SK-N-SH (cell line): Measurements from ENCODE around the gene DHRSX. TPM values are rescaled to one million over a fixed set of nuclear protein-coding genes. Genes with fewer than 3 reads are reported as not detected.

Source experiments
- CTCF ChIA-PET: fragments of 300-600, 350-600 bp; formaldehyde crosslinking; extraction: SDS; loops from one replicate; lab custom pipeline; 2021; lab: Yijun Ruan, JAX
- POLR2A ChIA-PET: fragments of 350-600 bp; sonication (Branson Sonifier 250); formaldehyde crosslinking; extraction: SDS; loops from one replicate; lab custom pipeline; 2020; ENCODE audit warnings: antibody characterized with exemption, inconsistent platforms; lab: Yijun Ruan, JAX
- DNase-seq: peaks from one replicate; pipeline ENCODE4 v3.0.0; 2012
- H2AFZ ChIP-seq: fragments of 200-600 bp; sonication (generic); 2 replicates; pipeline ENCODE4 v1.8.1; 2016; ENCODE audit warnings: antibody characterized with exemption, mild to moderate bottlenecking, low read depth
- H3F3A ChIP-seq: fragments of 200-600 bp; sonication (generic); replicated peaks from 2 replicates; pipeline ENCODE3; 2016; ENCODE audit warnings: antibody characterized with exemption, mild to moderate bottlenecking; ENCODE audit not compliant: insufficient read depth
- H3K27ac ChIP-seq, 2 experiments: fragments of 200-500 bp in 1 of 2; fragments of 200-600 bp in 1 of 2; sonication (Bioruptor generic) in 1 of 2; sonication (generic), shearing (Covaris generic) in 1 of 2; 2 replicates each; pipeline versions ENCODE4 v1.5.1 to v1.6.1; 2014 to 2016; ENCODE audit warnings: low read depth in 2 of 2, inconsistent platforms in 1 of 2, low read length in 1 of 2, mild to moderate bottlenecking in 1 of 2, mixed read lengths in 1 of 2
- H3K27me3 ChIP-seq: fragments of 200-600 bp; sonication (generic), shearing (Covaris generic); 2 replicates; pipeline ENCODE4 v1.6.1; 2016; ENCODE audit warnings: mixed run types; ENCODE audit not compliant: insufficient read depth
- H3K36me3 ChIP-seq, 2 experiments: fragments of 200-500 bp in 1 of 2; fragments of 200-600 bp in 1 of 2; sonication (Bioruptor generic) in 1 of 2; sonication (generic) in 1 of 2; replicated peaks in 1 of 2; 2 replicates each; pipeline versions ENCODE3 to v1.5.1; 2014 to 2016; ENCODE audit warnings: low read length in 1 of 2, mild to moderate bottlenecking in 1 of 2; ENCODE audit not compliant: insufficient read depth in 2 of 2, control insufficient read depth in 1 of 2
- H3K4me1 ChIP-seq, 2 experiments: fragments of 200-500 bp in 1 of 2; fragments of 200-600 bp in 1 of 2; sonication (Bioruptor generic) in 1 of 2; sonication (generic), shearing (Covaris generic) in 1 of 2; 2 replicates each; pipeline versions ENCODE4 v1.5.1 to v1.6.1; 2014 to 2016; ENCODE audit warnings: low read depth in 1 of 2, low read length in 1 of 2, mixed run types in 1 of 2; ENCODE audit not compliant: insufficient read depth in 2 of 2, control insufficient read depth in 1 of 2
- H3K4me2 ChIP-seq: fragments of 200-600 bp; sonication (generic), shearing (Covaris generic); 2 replicates; pipeline ENCODE4 v1.6.1; 2017; ENCODE audit warnings: mixed run types
- H3K4me3 ChIP-seq, 2 experiments: fragments of 200-500 bp in 1 of 2; fragments of 200-600 bp in 1 of 2; sonication (Bioruptor generic) in 1 of 2; sonication (generic), shearing (Covaris generic) in 1 of 2; 2 replicates each; pipeline versions ENCODE4 v1.5.1 to v1.8.1; 2014 to 2016; ENCODE audit warnings: low read depth in 2 of 2, inconsistent platforms in 1 of 2, low read length in 1 of 2, mild to moderate bottlenecking in 1 of 2, mixed read lengths in 1 of 2, moderate library complexity in 1 of 2
- H3K79me2 ChIP-seq: fragments of 200-600 bp; sonication (generic); 2 replicates; pipeline ENCODE4 v1.8.1; 2017; ENCODE audit warnings: mild to moderate bottlenecking; ENCODE audit not compliant: insufficient read depth
- H3K9ac ChIP-seq: fragments of 200-600 bp; sonication (generic); 2 replicates; pipeline ENCODE4 v1.6.1; 2017; ENCODE audit warnings: mixed run types
- H3K9me2 ChIP-seq: fragments of 200-600 bp; sonication (generic); 2 replicates; pipeline ENCODE4 v1.6.1; 2017; ENCODE audit warnings: mixed run types
- H3K9me3 ChIP-seq: fragments of 200-600 bp; sonication (generic); 2 replicates; pipeline ENCODE4 v1.6.1; 2017; ENCODE audit warnings: mixed run types, mild to moderate bottlenecking, moderate library complexity
- H4K20me1 ChIP-seq: fragments of 200-600 bp; sonication (generic); 2 replicates; pipeline ENCODE4 v1.6.1; 2017; ENCODE audit warnings: mild to moderate bottlenecking, mixed run types; ENCODE audit not compliant: insufficient read depth
- ELF1 ChIP-seq: IDR thresholded peaks from 2 replicates; pipeline ENCODE4 v1.4.0; 2012
- EP300 ChIP-seq, 2 experiments: IDR thresholded peaks; 2 replicates each; pipeline versions ENCODE4 v1.4.0 to v1.6.1; 2012; ENCODE audit warnings: borderline replicate concordance in 1 of 2, low read depth in 1 of 2, low read length in 1 of 2
- GABPA ChIP-seq: IDR thresholded peaks from 2 replicates; pipeline ENCODE4 v1.4.0; 2012; ENCODE audit warnings: low read depth, mild to moderate bottlenecking
- MAX ChIP-seq: IDR thresholded peaks from 2 replicates; pipeline ENCODE4 v1.4.0; 2012; ENCODE audit warnings: low read depth
- NFIC ChIP-seq: IDR thresholded peaks from 2 replicates; pipeline ENCODE4 v1.4.0; 2012; ENCODE audit warnings: borderline replicate concordance
- NRF1 ChIP-seq: IDR thresholded peaks from 2 replicates; pipeline ENCODE4 v1.6.1; 2012; ENCODE audit warnings: low read depth, mild to moderate bottlenecking, low read length
- PBX3 ChIP-seq: IDR thresholded peaks from 2 replicates; pipeline ENCODE4; 2012
- POLR2AphosphoS5 ChIP-seq: IDR thresholded peaks from 2 replicates; pipeline ENCODE4 v1.6.1; 2012; ENCODE audit warnings: low read depth, low read length
- SIN3A ChIP-seq: IDR thresholded peaks from 2 replicates; pipeline ENCODE4 v1.6.1; 2012; ENCODE audit warnings: low read depth, mild to moderate bottlenecking, low read length, moderate library complexity, borderline replicate concordance
- USF2 ChIP-seq: fragments of 150-350 bp; IDR thresholded peaks from 2 replicates; pipeline ENCODE4 v1.6.1; 2017; ENCODE audit warnings: antibody characterized with exemption, low read length, low read depth, borderline replicate concordance
- ZBTB33 ChIP-seq: IDR thresholded peaks from 2 replicates; pipeline ENCODE4 v1.4.0; 2012; ENCODE audit warnings: low read depth, borderline replicate concordance
- WGBS: methylation state at CpG from one replicate; pipeline ENCODE4 v1.1.6; 2017; ENCODE audit warnings: low lambda C conversion rate; 5-methylcytosine and 5-hydroxymethylcytosine counted together
- polyA plus RNA-seq, 3 experiments: library from polyadenylated mRNA; depleted of rRNA; stranded (reverse); fragments of >200 nt; gene quantifications; 2 replicates each; pipeline ENCODE4 v1.2.3, GENCODE V29; 2012

Gene DHRSX
- polyA plus RNA-seq, 1 of the 3 experiments (the other 2 are of a cell fraction), result 34.3 TPM

- TF ChIP-seq ZBTB33 (no peak), GABPA (no peak), EP300 (IDR thresholded peaks at IDR 0.05; ENCODE audit: borderline replicate concordance in 1 of 2, low read depth in 1 of 2, low read length in 1 of 2) (no peak), SIN3A (no peak), USF2 (no peak), MAX (no peak), NRF1 (no peak)
- TF ChIP-seq, all 33 proteins: peak for 0
Observed at GRCh38 chrX:2418000-2418399, 82.8 kb downstream of the DHRSX start (continued).

GRCh38 chrX:2416851-2417604, 83.7 kb downstream of the DHRSX start:
- Histone ChIP-seq H3K27me3 (no peaks in the 10 kb centered on the region), H3F3A (no peaks in the 10 kb centered on the region), H3K9me2 (no peaks in the 10 kb centered on the region), H3K4me3 (no peak overlapping the region), H4K20me1 (no peaks in the 10 kb centered on the region), H3K4me1 (no peaks in the 10 kb centered on the region), H3K4me2 (no peak overlapping the region), H3K36me3 (no peaks in the 10 kb centered on the region), H3K9me3 (no peaks in the 10 kb centered on the region), H2AFZ (no peak overlapping the region), H3K79me2 (no peaks in the 10 kb centered on the region), H3K9ac (no peak overlapping the region), H3K27ac (no peak overlapping the region)
- WGBS, result 95% methylated on average over 1 of the region's 1 CpG
- no peak for DNase-seq
- POLR2A ChIA-PET, result no interaction called here
- CTCF ChIA-PET, result no interaction called here
- no peak for TF ChIP-seq NRF1

GRCh38 chrX:2414384-2414783, 86.4 kb downstream of the DHRSX start:
- Histone ChIP-seq H3F3A (no peaks in the 10 kb centered on the region), H3K4me3 (no peak overlapping the region), H3K4me1 (no peaks in the 10 kb centered on the region), H2AFZ (no peak overlapping the region), H3K27ac (no peak overlapping the region), H3K27me3 (no peaks in the 10 kb centered on the region), H3K9me3 (no peaks in the 10 kb centered on the region), H3K9me2 (no peaks in the 10 kb centered on the region), H3K79me2 (no peaks in the 10 kb centered on the region), H3K9ac (no peak overlapping the region), H3K36me3 (no peaks in the 10 kb centered on the region), H3K4me2 (no peak overlapping the region), H4K20me1 (no peaks in the 10 kb centered on the region)
- no peak for DNase-seq
- POLR2A ChIA-PET, result no interaction called here
- CTCF ChIA-PET, result no interaction called here
- 32% methylated on average over 2 of the region's 2 CpGs for WGBS
- TF ChIP-seq POLR2AphosphoS5, result no peak
- no peak for TF ChIP-seq MAX
- no peak for TF ChIP-seq NFIC
- no peak for TF ChIP-seq PBX3
- no peak for TF ChIP-seq ELF1
